ENCODE measurements around the gene PGM5. TPM values are rescaled to one million over a fixed set of nuclear protein-coding genes. Genes with fewer than 3 reads are reported as not detected.

PGM5 gene
- total RNA-seq, 1 experiment from 2014 or later = 0.08 TPM

DNA sequence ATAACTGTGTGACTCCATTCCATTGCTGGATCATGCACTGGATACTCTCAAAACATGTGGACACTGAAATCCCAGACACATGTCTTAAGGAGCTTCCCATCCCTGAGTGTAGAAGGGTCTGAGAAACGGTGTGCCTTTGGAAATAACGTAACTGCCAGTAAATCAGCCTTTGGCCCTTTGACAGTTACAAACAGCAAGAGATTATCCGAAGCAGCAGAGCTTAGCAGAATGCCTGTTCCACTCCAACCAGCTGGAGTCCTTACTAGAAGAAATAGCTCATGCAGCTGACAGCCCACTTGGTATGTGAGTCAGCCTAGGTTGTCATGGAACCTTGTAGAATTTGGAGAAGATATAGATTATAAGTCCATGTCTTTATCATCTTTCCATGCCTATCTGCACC, 177.3 kb downstream of the PGM5 start:
- no peak for DNase-seq (ENCODE audit: low spot score)

DNA sequence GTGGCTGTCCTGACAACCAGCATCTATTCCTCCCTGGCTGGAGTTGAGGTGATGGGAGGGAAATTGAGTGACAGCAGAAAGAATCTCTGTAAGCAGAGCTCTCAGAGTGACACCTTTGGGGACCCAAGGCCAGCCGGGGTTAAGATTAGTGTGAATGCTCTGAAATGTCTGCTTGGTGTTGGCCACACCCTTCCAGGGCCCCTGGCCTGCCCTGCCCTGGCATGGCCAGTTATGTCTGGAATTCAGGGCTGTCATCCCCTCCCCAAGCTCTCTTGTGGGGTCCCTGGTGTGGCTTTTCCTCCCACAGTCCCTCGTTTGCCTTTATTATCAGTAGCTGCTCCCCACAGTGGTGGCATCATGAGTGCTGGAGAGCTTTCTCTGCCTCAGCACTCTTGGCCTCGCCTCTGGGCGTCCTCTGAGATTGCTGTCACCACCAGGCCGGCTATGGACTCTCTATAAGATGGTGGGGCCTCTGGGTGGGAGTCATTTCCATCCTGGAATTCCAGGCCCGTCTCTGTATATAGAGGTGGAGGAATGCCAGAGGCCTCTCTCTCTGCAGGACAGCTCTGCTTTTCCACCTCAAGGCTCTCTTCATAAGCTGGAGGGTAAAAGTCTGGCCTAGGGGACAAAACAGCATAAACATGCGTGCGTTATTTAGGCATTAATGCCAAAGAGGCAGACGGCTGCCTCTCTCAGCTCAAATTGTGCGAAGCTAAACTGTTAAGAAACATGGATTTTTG, 180.6 kb downstream of the PGM5 start:
- no peak for DNase-seq (ENCODE audit: low spot score)

GRCh38 chr9:68537616-68537880, 181.1 kb downstream of the PGM5 start:
- DNase-seq (ENCODE audit: low spot score) = no peak

DNA sequence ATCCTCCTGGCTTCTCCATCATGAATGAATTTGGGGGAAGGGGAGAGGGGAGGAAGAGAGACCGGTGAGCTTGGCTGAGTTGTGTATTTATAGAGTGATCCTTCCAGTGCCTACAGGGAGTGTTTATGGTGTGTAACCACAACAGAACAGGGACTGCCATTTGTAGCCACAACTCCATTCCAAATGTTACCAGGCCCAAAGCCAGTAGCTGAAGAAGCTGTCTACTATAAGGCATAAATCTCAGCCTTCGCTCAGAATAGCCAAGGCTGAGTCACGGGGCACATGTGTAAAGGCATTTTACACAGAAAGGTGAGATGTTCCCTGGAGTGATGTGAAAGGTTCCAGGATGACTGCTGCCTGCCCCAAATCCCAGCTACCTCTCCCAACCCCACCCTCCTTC, 181.8 kb downstream of the PGM5 start:
- DNase-seq (ENCODE audit: low spot score) = no peak

- DNase-seq (ENCODE audit: low spot score) = peak; percentile 15
These were observed 184.5 kb downstream of the PGM5 start, which contains the start of gene TMEM252 for GRCh38 chr9:68540712-68541535. TMEM252 (minus strand) TSS chr9:68540883; CDS start chr9:68540814, 69 bp downstream.

GRCh38 chr9:68541568-68541967, 185.2 kb downstream of the PGM5 start:
- no peak for DNase-seq (ENCODE audit: low spot score)

DNA sequence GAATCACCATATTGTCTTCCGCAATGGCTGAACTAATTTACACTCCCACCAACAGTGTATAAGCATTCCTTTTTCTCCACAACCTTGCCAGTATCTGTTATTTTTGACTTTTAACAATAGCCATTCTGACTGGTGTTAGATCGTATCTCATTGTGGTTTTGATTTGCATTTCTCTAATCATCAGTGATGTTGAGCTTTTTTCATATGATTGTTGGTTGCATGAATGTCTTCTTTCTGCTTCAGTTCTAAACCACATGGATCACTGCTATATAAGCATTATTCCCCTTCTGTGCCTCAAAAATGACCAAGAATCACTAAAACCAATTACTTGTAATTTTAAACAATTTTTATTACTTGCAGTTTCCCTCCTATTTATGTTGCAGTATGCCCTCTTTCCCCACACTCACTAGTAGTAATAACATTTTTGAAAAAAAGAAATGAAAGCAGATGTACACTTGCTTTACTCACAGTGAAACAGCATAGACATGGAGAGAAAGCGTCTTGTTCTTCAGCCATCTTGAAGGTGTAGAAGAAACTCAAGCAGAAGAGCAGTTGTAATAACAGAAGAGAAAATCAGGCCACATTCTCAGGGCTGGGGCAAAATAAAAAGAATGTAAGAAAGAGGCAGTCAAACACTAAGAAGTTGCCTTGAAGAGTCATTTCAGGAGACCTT, 188.8 kb downstream of the PGM5 start:
- DNase-seq (ENCODE audit: low spot score) = no peak

DNA sequence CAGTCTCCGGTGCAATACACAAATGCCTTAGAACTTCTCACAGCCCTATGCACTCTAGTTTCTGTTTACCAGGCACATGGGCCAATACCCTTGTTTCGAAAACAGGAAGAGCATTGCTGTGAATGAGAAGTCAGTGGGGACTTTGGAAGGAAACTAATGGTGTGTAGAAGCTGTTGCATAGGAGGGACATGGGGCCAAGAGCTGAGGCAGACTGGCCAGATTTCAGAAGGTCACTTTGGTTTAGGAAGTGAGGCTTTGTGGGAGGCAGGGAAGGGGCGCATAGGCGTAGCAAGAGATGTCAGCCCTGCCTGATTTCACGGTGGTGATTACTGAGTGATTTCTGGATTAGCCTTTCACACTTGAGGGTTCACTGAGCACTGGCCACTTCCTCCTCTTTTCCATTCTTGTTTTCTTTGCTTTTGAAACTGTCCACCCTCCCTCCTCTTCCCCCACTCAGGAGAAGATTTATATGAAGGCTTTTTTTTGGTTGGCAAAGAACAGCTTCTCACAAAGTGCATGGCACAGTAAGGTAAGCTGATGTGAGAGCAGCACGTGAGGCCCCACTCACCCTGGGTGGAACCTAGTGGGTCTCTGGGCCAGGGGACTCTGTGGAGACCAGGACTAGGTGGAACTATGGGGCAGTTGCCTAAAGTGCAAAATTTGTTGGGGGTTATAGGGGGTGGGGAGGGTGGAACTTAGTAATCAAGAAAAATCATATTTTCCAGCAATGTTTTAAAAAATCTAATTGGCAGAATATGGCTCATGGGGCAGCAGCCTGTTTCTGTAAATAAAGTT, 190.4 kb downstream of the PGM5 start:
- no peak for DNase-seq (ENCODE audit: low spot score)

- DNase-seq (ENCODE audit: low spot score) = no peak
These were observed 191.0 kb downstream of the PGM5 start for GRCh38 chr9:68547417-68547816.

DNA sequence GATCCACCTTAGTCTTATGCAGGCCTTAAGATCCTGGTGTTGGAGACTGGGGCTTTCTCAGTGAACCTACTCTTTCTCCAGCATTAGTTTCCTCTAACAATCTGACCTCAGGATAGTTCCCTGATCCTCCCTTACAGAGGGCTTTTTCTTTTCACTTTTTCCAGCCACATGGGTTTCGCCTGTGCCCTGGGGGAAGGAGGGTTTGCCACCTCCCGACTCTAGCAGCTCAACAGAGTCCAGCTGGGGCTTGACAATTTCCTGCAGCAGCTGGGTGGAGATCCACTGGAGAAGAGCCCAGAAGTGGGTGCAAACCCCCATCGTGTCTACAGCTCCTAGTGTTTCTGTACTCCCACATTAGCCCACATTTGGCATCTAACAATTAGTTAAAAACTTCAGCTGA, 191.8 kb downstream of the PGM5 start:
- DNase-seq (ENCODE audit: low spot score) = no peak

GRCh38 chr9:68551191-68551590, 194.8 kb downstream of the PGM5 start:
- no peak for DNase-seq (ENCODE audit: low spot score)

- peak; percentile 25 for DNase-seq (ENCODE audit: low spot score)
These were observed 196.5 kb downstream of the PGM5 start for GRCh38 chr9:68552700-68553476.

- no peak for DNase-seq (ENCODE audit: low spot score)
These were observed 199.2 kb downstream of the PGM5 start for GRCh38 chr9:68555437-68556150.

GRCh38 chr9:68558545-68558944, 202.1 kb downstream of the PGM5 start:
- DNase-seq (ENCODE audit: low spot score) = no peak

GRCh38 chr9:68560071-68560844, 203.8 kb downstream of the PGM5 start:
- peak; percentile 41 for DNase-seq (ENCODE audit: low spot score)

- no peak for DNase-seq (ENCODE audit: low spot score)
These were observed 206.1 kb downstream of the PGM5 start for GRCh38 chr9:68562461-68562860.

DNA sequence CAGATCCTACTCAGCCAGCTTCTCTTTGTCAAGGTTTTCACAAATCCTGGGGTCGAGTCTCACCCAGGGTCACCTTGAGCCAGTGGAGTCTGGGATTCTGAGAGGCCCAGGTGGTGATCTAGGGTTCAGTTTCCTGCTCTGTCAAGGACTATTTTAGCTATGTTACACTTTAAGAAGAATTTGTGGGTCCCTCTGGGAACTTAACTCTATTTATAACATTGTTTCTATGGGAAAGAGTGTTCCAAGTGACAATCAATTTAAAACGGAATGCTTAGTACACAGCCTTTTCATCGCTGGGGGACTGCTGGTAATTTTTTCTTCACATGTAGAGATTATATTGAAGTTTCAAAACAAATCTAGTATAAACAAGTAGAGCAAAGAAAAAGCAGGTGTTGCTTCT, 211.2 kb downstream of the PGM5 start:
- DNase-seq (ENCODE audit: low spot score) = no peak

DNA sequence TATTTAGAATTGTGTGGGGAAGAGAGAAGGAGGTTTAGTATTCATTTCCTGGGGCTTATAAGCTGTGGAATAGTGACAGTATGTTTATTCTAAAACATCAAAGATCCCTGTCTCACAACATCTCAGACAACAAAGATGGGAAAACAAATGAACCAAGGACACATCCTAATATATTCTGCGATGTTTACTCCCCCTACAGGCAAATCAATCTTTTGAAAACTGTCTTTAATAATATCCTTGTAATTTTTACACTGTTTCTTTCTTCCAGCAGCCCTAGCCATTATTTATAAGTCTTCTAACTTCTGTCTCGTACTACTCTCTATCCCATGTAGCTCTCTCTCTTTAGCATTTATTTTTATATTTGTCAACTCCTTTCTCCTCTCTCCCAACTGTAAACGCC, 217.7 kb downstream of the PGM5 start:
- peak; percentile 13 for DNase-seq (ENCODE audit: low spot score)

DNA sequence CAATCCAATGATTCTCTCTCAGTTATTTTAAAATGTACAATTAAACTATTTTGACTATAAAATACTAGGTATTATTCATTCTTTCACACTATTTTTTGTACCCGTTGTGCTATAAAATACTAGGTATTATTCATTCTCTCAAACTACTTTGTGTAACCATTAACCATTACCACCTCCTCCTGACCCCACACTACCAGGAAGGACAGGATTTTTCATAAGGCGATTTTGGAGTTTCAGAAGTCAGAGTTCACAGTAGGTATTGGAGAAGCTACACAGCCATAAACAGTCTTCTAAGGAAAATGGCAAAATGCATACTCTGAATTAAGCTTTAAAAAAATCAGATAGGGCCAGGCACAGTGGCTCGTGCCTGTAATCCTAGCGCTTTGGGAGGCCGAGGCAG, 219.4 kb downstream of the PGM5 start:
- no peak for DNase-seq (ENCODE audit: low spot score)

All from HT-29 (cell line).